ENCODE measurements around the gene TAC3. TPM values are rescaled to one million over a fixed set of nuclear protein-coding genes. Genes with fewer than 3 reads are reported as not detected.

TAC3 gene
- total RNA-seq, 3 donors from 2014 or later = not detected

DNA sequence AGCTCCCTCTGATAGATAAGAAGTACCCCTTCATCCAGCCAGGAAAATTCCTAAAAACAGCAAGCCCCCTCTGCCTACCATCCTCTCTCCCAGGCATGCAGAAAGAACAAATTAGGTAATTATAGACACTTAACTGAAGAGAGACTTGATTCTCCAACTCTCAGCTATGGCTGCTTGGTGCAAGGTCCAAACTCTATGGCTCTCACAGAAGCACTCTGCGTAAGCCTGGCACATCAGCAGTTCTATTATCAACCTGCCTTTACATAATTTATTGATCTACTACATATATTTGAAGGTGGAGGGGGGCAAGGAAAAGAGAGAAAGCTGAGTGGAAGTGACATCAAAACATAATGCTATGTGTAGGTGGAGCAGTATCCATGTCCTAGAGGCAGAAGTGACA, 34.7 kb upstream of the TAC3 start:
- intact Hi-C loops (cut with DNase I; ENCODE audit: low total_unique reads) = no loop called here
- TF ChIP-seq, protein P1, sequence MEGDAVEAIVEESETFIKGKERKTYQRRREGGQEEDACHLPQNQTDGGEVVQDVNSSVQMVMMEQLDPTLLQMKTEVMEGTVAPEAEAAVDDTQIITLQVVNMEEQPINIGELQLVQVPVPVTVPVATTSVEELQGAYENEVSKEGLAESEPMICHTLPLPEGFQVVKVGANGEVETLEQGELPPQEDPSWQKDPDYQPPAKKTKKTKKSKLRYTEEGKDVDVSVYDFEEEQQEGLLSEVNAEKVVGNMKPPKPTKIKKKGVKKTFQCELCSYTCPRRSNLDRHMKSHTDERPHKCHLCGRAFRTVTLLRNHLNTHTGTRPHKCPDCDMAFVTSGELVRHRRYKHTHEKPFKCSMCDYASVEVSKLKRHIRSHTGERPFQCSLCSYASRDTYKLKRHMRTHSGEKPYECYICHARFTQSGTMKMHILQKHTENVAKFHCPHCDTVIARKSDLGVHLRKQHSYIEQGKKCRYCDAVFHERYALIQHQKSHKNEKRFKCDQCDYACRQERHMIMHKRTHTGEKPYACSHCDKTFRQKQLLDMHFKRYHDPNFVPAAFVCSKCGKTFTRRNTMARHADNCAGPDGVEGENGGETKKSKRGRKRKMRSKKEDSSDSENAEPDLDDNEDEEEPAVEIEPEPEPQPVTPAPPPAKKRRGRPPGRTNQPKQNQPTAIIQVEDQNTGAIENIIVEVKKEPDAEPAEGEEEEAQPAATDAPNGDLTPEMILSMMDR (IDR thresholded peaks at IDR 0.05) = no peak
- TF ChIP-seq POLR2A (IDR thresholded peaks at IDR 0.05) = no peak
- TF ChIP-seq POLR2AphosphoS5 (IDR thresholded peaks at IDR 0.05) = no peak

DNA sequence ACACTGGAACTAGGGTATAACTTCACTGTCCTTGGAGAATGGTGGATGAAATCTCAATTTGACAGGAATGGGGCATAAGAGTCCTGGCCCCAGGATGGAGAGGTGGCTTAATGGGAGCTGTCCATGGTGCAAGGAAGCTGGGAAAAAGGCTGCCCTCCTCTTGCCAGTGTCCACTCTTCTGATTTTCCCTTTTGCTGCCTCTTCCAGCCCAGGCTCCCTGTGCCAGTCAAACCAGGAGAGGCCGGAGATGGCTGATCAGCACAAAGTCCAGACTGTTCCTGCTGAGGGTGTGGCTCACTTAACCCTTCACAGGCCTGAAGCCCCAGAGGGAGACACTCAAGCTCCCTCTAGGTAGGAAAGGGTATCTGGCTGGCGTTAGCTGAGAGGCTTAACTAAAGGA, 33.6 kb upstream of the TAC3 start, which contains the start of gene MYO1A:
MYO1A (minus strand) TSS at position 240 of the 400 bp plus-strand sequence. CDS start 1,806 bp downstream, outside the sequence.
- Histone ChIP-seq H3K4me1 (no peaks in the 10 kb centered on the region), H3K36me3 (no peaks in the 10 kb centered on the region), H3K9me3 (no peaks in the 10 kb centered on the region), H3K27me3 (no peaks in the 10 kb centered on the region), H3K4me3 (no peak within 1 kb of the TSS), H3K27ac (no peak within 1 kb of the TSS)
- DNase-seq (ENCODE audit: low spot score in 2 of 2) = no peak
- intact Hi-C loops (cut with DNase I; ENCODE audit: low total_unique reads) = no loop called here
- no peak for TF ChIP-seq POLR2AphosphoS5 (IDR thresholded peaks at IDR 0.05)
- TF ChIP-seq, protein P1 (IDR thresholded peaks at IDR 0.05) = no peak
- TF ChIP-seq POLR2A (IDR thresholded peaks at IDR 0.05) = no peak

More for the DNA sequence above, 34.7 kb upstream of the TAC3 start:
- no peaks in the 10 kb centered on the region for H3K27me3 ChIP-seq
- no peak for DNase-seq (ENCODE audit: low spot score in 2 of 2)
- no peak overlapping the region for H3K27ac ChIP-seq
- no peaks in the 10 kb centered on the region for H3K36me3 ChIP-seq
- no peaks in the 10 kb centered on the region for H3K9me3 ChIP-seq
- no peaks in the 10 kb centered on the region for H3K4me1 ChIP-seq
- H3K4me3 ChIP-seq = no peak overlapping the region

DNA sequence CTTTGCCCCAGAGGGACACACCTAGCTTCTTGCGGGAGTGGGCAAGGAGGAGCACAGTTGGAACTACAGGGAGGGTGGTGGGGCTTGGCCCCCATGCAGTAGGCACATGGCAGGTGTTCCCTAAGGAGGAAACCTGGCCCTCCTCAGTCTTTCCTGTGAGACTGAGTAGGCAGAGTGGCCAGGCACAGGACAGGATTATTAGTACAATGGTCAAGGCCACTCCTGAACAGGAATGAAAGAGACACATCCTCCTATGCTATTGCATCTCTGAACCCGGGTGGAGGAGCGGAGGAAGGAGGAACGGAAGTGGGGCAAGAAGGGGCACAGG, 32.8 kb upstream of the TAC3 start:
- Histone ChIP-seq H3K4me3 (no peak overlapping the region), H3K9me3 (no peaks in the 10 kb centered on the region), H3K36me3 (no peaks in the 10 kb centered on the region), H3K4me1 (no peaks in the 10 kb centered on the region), H3K27me3 (no peaks in the 10 kb centered on the region), H3K27ac (no peak overlapping the region)
- intact Hi-C loops (cut with DNase I; ENCODE audit: low total_unique reads) = no loop called here
- TF ChIP-seq, protein P1 (IDR thresholded peaks at IDR 0.05) = no peak
- TF ChIP-seq POLR2AphosphoS5 (IDR thresholded peaks at IDR 0.05) (no peak), POLR2A (IDR thresholded peaks at IDR 0.05) (no peak)
- DNase-seq (ENCODE audit: low spot score in 2 of 2) = no peak

DNA sequence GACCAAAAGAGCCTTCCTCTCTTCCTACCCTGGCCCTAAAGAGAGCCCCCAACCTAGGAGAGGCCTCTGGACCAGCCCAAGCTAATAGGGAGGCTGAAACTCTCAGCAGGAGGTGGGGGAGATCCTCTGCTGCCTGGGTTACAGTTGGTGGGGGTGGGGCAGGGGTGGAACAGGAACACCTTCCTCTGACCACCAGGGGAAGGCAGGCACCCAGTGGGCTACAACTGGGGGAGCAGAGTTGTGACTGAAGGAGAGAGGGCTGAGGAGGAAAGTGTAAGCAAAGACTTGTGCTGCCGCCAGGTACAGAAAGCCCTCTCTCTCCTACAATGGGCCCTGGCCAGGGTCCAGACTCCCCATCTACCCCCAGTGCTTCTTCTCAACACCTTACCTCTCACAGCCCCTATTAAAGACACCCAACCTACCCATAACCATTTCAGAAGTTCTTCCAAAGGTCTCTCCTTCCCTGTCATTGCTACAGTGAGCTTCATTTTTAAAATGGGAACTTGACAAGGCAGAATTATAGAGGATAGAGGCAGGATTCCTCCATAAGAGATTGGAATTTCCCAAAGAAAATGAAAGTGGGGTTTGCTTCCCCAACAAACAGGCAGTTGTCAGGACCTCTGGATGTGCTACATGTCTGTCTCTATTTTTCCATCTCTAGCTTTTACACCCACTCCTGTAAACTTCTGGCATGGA, 32.2 kb upstream of the TAC3 start:
- no peak overlapping the region for H3K4me3 ChIP-seq
- H3K36me3 ChIP-seq = no peaks in the 10 kb centered on the region
- H3K9me3 ChIP-seq = no peaks in the 10 kb centered on the region
- TF ChIP-seq, protein P1 (IDR thresholded peaks at IDR 0.05) = no peak
- TF ChIP-seq POLR2A (IDR thresholded peaks at IDR 0.05) (no peak), POLR2AphosphoS5 (IDR thresholded peaks at IDR 0.05) (no peak)
- intact Hi-C loops (cut with DNase I; ENCODE audit: low total_unique reads) = no loop called here
- no peak for DNase-seq (ENCODE audit: low spot score in 2 of 2)
- H3K27me3 ChIP-seq = no peaks in the 10 kb centered on the region
- no peaks in the 10 kb centered on the region for H3K4me1 ChIP-seq
- no peak overlapping the region for H3K27ac ChIP-seq

DNA sequence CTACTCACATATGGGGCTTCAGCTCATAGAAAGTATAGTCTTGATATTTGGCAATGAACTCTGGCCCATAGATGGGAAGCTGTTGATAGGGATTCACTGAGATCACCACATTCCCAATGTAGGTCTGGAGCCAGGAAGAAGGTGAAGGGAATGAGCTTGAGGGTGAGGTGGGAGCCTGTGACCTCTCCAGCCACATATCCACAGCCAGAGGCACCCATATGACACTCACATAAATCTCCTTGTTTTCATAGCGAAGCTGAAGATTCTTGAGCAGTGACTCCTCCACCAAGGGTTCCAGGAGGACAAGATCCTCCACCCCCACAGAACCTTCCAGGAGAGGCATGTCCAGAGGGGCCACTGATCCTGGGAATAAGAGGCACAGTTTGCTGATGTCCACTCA, 31.7 kb upstream of the TAC3 start:
- Histone ChIP-seq H3K4me1 (no peaks in the 10 kb centered on the region), H3K27me3 (no peaks in the 10 kb centered on the region), H3K27ac (no peak overlapping the region), H3K4me3 (no peak overlapping the region), H3K36me3 (no peaks in the 10 kb centered on the region), H3K9me3 (no peaks in the 10 kb centered on the region)
- TF ChIP-seq, protein P1 (IDR thresholded peaks at IDR 0.05) = no peak
- TF ChIP-seq POLR2AphosphoS5 (IDR thresholded peaks at IDR 0.05) = no peak
- no peak for TF ChIP-seq POLR2A (IDR thresholded peaks at IDR 0.05)
- intact Hi-C loops (cut with DNase I; ENCODE audit: low total_unique reads) = no loop called here
- DNase-seq (ENCODE audit: low spot score in 2 of 2) = no peak
